NCI-H82 treated with DMSO at 0.1 percent for 48 hours (cell line): ENCODE measurements around the gene HSD17B8.
"Not testable (repeated sequence)": the region's sequence is repeated elsewhere in the genome, so short reads cannot be mapped to it uniquely, and the experiment has no call there.

Experiments used
- DNase-seq: peaks from one replicate; lab custom pipeline; 2025; ENCODE audit not compliant: unreplicated experiment; lab: John Stamatoyannopoulos, UW

The HSD17B8 gene

GRCh38 chr6:33205191-33206026 lies 954 bp downstream of the HSD17B8 start:
- no peak for DNase-seq

- DNase-seq = no peak
These were observed 1.8 kb downstream of the HSD17B8 start for GRCh38 chr6:33206027-33206863.

- no peak for DNase-seq
These were observed 2.6 kb downstream of the HSD17B8 start for GRCh38 chr6:33206864-33207551.

GRCh38 chr6:33207552-33208090 lies 3.2 kb downstream of the HSD17B8 start:
- DNase-seq = no peak

- DNase-seq = no peak
These were observed 3.9 kb downstream of the HSD17B8 start, which contains the start of gene RING1 for GRCh38 chr6:33208091-33208967. TSS of gene RING1 (plus strand) at chr6:33208500. CDS start at chr6:33208823, 323 bp downstream.

- DNase-seq = no peak
These were observed 5.4 kb downstream of the HSD17B8 start for GRCh38 chr6:33209856-33210255.

GRCh38 chr6:33211136-33211535 lies 6.7 kb downstream of the HSD17B8 start:
- no peak for DNase-seq

GRCh38 chr6:33211666-33212422 lies 7.4 kb downstream of the HSD17B8 start:
- DNase-seq = no peak

- no peak for DNase-seq
These were observed 8.4 kb downstream of the HSD17B8 start for GRCh38 chr6:33212857-33213165.

- no peak for DNase-seq
These were observed 8.9 kb downstream of the HSD17B8 start for GRCh38 chr6:33213166-33213988.

GRCh38 chr6:33213989-33214335 lies 9.5 kb downstream of the HSD17B8 start:
- DNase-seq = no peak

- DNase-seq = no peak
These were observed 11.0 kb downstream of the HSD17B8 start for GRCh38 chr6:33215271-33216116.

- no peak for DNase-seq
These were observed 11.7 kb downstream of the HSD17B8 start for GRCh38 chr6:33216117-33216649.

- no peak for DNase-seq
These were observed 12.8 kb downstream of the HSD17B8 start for GRCh38 chr6:33217246-33217645.

GRCh38 chr6:33217681-33218080 lies 13.2 kb downstream of the HSD17B8 start:
- no peak for DNase-seq

GRCh38 chr6:33226503-33227120 lies 22.2 kb downstream of the HSD17B8 start:
- DNase-seq = not testable (repeated sequence)

GRCh38 chr6:33235221-33235634 lies 30.8 kb downstream of the HSD17B8 start:
- DNase-seq = no peak
